Neural progenitor cell (in vitro differentiated cells): ENCODE data around the gene ASB13. TPM values are rescaled to one million over a fixed set of nuclear protein-coding genes. Genes with fewer than 3 reads are reported as not detected.

Source experiments
- DNase-seq: peaks from one replicate; pipeline ENCODE4 v3.0.0-alpha.2; 2016; ENCODE audit warnings: low spot score
- H2AFZ ChIP-seq: fragments of 200-600 bp; sonication (generic); replicated peaks from 2 replicates; pipeline ENCODE4 v1.6.1; 2016; ENCODE audit warnings: antibody characterized with exemption
- H3F3A ChIP-seq: fragments of 200-600 bp; sonication (generic); 2 replicates; pipeline ENCODE4 v1.6.1; 2016; ENCODE audit warnings: antibody characterized with exemption, low read depth
- H3K27ac ChIP-seq: fragments of 200-600 bp; sonication (generic); 2 replicates; pipeline ENCODE4 v1.5.1; 2016; ENCODE audit warnings: mild to moderate bottlenecking
- H3K27me3 ChIP-seq: fragments of 200-600 bp; sonication (generic); 2 replicates; pipeline ENCODE4 v1.6.1; 2016; ENCODE audit warnings: mild to moderate bottlenecking, moderate library complexity
- H3K36me3 ChIP-seq: fragments of 200-600 bp; sonication (generic); 2 replicates; pipeline ENCODE4 v1.5.1; 2016
- H3K4me1 ChIP-seq: fragments of 200-600 bp; sonication (generic); 2 replicates; pipeline ENCODE4 v1.6.1; 2016; ENCODE audit warnings: mixed run types
- H3K4me2 ChIP-seq: fragments of 200-600 bp; sonication (generic); 2 replicates; pipeline ENCODE4 v1.6.1; 2016
- H3K4me3 ChIP-seq: fragments of 200-600 bp; sonication (generic); 2 replicates; pipeline ENCODE4 v1.5.1; 2016
- H3K79me2 ChIP-seq: fragments of 200-600 bp; sonication (generic); 2 replicates; pipeline ENCODE4 v1.6.1; 2016; ENCODE audit warnings: low read depth
- H3K9ac ChIP-seq: fragments of 200-600 bp; sonication (generic); 2 replicates; pipeline ENCODE4 v1.6.1; 2016
- H3K9me3 ChIP-seq: fragments of 200-600 bp; sonication (generic); 2 replicates; pipeline ENCODE4 v1.5.1; 2016; ENCODE audit warnings: low read depth
- H4K20me1 ChIP-seq: fragments of 200-600 bp; sonication (generic); 2 replicates; pipeline ENCODE4 v1.6.1; 2016; ENCODE audit warnings: low read depth
- H3K27ac Mint-ChIP-seq: 3 replicates; pipeline ENCODE4 v1.8.0; 2021; ENCODE audit warnings: mixed read lengths
- H3K27me3 Mint-ChIP-seq: 2 replicates; pipeline ENCODE4 v1.8.0; 2022; ENCODE audit warnings: low read depth, mild to moderate bottlenecking, inconsistent platforms, moderate library complexity, mixed read lengths; ENCODE audit not compliant: insufficient read depth
- H3K36me3 Mint-ChIP-seq: 3 replicates; pipeline ENCODE4 v1.8.0; 2021; ENCODE audit warnings: mixed read lengths
- H3K4me1 Mint-ChIP-seq: 3 replicates; pipeline ENCODE4 v1.8.0; 2021; ENCODE audit warnings: mixed read lengths
- H3K4me3 Mint-ChIP-seq: 3 replicates; pipeline ENCODE4 v1.8.0; 2021; ENCODE audit warnings: mild to moderate bottlenecking, moderate library complexity, mixed read lengths
- H3K9me3 Mint-ChIP-seq: 3 replicates; pipeline ENCODE4 v1.8.0; 2020; ENCODE audit warnings: mixed read lengths
- EZH2 ChIP-seq: fragments of 200-600 bp; sonication (generic); IDR thresholded peaks from 2 replicates; pipeline ENCODE4 v1.6.1; 2017; ENCODE audit warnings: antibody characterized with exemption, mild to moderate bottlenecking, moderate library complexity
- EZH2phosphoT487 ChIP-seq: fragments of 200-600 bp; sonication (generic); IDR thresholded peaks from 2 replicates; pipeline ENCODE4 v1.6.1; 2017; ENCODE audit warnings: antibody characterized with exemption
- total RNA-seq: library from RNA; depleted of rRNA; stranded (reverse); fragments of >200 nt; gene quantifications from 2 replicates; pipeline ENCODE4 v1.2.3, GENCODE V29; 2015; ENCODE audit warnings: low replicate concordance
- TF ChIP-seq, protein P1 (sequence below): fragments of 200-600 bp; sonication (generic); IDR thresholded peaks from 2 replicates; pipeline ENCODE4 v1.5.1; 2017; ENCODE audit warnings: antibody characterized with exemption, mild to moderate bottlenecking

ASB13 gene
- total RNA-seq, 1 donor from 2014 or later = 15.0 TPM

DNA sequence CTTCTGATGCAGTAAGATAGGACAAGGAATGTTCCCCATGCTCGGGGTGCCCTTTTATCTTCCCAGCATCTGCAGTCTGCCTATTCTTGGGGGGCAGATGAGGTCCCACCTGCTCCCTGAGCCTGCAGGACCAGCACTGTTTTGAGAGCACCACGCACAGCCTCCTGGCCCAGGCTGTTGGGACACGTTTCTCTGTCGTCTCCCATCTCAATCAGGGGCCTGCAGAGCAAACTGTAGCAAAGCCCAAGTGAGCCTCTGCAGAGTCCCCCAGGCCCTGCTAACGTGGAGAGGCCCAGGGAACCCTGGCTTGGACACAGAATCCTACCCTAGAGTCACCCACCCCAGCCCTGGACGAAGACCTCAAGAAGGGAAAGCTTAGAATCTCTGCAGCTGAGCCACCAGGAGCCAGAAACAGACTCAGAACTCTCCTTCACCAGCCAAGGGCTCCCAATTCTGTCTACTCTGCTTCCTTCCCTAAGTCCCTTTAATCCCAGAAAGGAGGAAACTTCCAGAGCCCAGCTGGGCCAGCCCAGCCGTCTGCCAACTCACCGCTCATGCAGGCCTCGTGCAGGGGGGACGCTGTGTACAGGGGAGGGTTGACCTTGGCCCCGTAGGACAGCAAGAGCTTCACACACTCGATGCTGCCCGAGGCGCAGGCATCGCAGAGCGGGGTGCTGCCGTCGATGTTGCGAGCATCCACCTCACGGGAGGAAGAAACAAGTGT lies 15.6 kb downstream of the ASB13 start:
- H3K4me2 ChIP-seq = no peak overlapping the region
- no peaks in the 10 kb centered on the region for H3K4me1 ChIP-seq
- Mint-ChIP-seq H3K27ac (no peak overlapping the region), H3K9me3 (no peaks in the 10 kb centered on the region), H3K36me3 (peaks cover 8% of the 10 kb centered on the region), H3K27me3 (peaks cover 2% of the 10 kb centered on the region), H3K4me3 (peak overlapping the region; percentile 35), H3K4me1 (peaks cover 13% of the 10 kb centered on the region)
- no peaks in the 10 kb centered on the region for H3K36me3 ChIP-seq
- H3K79me2 ChIP-seq = no peaks in the 10 kb centered on the region
- DNase-seq = no peak
- no peak overlapping the region for H3K4me3 ChIP-seq
- no peaks in the 10 kb centered on the region for H3K9me3 ChIP-seq
- TF ChIP-seq EZH2phosphoT487 (no peak), EZH2 (no peak)
- TF ChIP-seq, protein P1, sequence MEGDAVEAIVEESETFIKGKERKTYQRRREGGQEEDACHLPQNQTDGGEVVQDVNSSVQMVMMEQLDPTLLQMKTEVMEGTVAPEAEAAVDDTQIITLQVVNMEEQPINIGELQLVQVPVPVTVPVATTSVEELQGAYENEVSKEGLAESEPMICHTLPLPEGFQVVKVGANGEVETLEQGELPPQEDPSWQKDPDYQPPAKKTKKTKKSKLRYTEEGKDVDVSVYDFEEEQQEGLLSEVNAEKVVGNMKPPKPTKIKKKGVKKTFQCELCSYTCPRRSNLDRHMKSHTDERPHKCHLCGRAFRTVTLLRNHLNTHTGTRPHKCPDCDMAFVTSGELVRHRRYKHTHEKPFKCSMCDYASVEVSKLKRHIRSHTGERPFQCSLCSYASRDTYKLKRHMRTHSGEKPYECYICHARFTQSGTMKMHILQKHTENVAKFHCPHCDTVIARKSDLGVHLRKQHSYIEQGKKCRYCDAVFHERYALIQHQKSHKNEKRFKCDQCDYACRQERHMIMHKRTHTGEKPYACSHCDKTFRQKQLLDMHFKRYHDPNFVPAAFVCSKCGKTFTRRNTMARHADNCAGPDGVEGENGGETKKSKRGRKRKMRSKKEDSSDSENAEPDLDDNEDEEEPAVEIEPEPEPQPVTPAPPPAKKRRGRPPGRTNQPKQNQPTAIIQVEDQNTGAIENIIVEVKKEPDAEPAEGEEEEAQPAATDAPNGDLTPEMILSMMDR = no peak
- no peak overlapping the region for H3K9ac ChIP-seq
- no peaks in the 10 kb centered on the region for H4K20me1 ChIP-seq
- H3K27me3 ChIP-seq = no peaks in the 10 kb centered on the region
- no peak overlapping the region for H2AFZ ChIP-seq
- H3K27ac ChIP-seq = no peak overlapping the region
- H3F3A ChIP-seq = no peaks in the 10 kb centered on the region

DNA sequence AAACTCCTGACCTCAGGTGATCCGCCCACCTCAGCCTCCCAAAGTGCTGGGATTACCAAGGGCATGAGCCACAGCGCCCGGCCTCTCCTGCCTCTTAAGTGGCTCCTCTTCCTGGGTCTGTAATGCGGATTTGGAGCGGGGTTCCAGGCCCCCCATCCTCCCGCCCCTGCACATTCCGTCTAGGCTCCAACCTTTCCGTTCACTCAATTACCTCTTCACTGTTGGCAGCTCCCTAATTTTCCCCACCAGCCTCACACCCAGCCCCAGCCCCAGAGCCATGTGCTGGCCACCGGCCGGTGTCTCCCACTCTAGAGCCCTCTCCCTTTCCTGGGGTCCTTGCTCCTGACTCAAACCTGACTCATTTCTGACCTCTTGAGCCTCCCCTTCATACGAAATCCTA lies 16.6 kb downstream of the ASB13 start:
- Mint-ChIP-seq H3K4me1 (peaks cover 22% of the 10 kb centered on the region), H3K27ac (no peak overlapping the region), H3K9me3 (no peaks in the 10 kb centered on the region), H3K36me3 (peaks cover 8% of the 10 kb centered on the region), H3K4me3 (no peak overlapping the region), H3K27me3 (peaks cover 2% of the 10 kb centered on the region)
- Histone ChIP-seq H3K9me3 (no peaks in the 10 kb centered on the region), H3K4me3 (no peak overlapping the region), H3K4me2 (no peak overlapping the region), H3K9ac (no peak overlapping the region), H4K20me1 (no peaks in the 10 kb centered on the region), H3K36me3 (no peaks in the 10 kb centered on the region), H2AFZ (no peak overlapping the region), H3K4me1 (no peaks in the 10 kb centered on the region), H3F3A (no peaks in the 10 kb centered on the region), H3K79me2 (no peaks in the 10 kb centered on the region), H3K27ac (no peak overlapping the region), H3K27me3 (no peaks in the 10 kb centered on the region)
- no peak for DNase-seq
- TF ChIP-seq, protein P1 = no peak
- no peak for TF ChIP-seq EZH2
- no peak for TF ChIP-seq EZH2phosphoT487

DNA sequence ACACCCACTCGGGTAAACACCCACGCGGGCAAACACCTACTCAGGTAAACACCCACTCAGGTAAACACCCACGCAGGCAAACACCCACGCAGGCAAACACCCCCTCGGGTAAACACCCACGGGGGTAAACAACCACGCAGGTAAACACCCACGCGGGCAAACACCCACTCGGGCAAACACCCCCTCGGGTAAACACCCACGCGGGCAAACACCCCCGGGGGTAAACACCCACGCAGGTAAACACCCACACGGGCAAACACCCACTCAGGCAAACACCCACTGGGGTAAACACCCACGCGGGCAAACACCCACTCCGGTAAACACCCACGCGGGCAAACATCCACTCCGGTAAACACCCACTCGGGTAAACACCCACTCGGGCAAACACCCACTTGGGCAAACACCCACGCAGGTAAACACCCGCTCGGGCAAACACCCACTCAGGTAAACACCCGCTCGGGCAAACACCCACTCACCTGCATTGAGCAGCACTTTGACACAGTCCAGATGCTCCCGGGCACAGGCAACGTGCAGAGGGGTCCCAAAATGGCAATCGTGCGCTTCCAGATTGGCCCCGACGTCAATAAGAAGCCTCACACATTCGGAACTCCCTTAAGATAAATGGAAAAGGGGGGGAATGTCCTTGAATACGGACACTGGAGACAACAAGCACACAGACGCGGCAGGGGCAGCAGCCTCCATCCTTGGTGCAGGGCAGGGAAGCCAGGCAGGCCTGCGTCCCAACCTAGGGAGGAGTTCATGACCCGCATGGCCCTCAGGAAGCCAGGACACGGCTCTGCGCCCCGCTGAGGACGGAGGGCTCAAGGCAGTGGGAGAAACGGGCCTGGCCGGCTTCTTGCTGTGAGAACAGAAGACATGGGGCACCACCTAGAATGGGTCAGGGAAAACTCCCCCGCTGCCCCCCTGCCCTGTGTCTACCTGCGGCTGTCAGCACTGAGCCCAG lies 17.6 kb downstream of the ASB13 start:
- Histone ChIP-seq H3K36me3 (no peaks in the 10 kb centered on the region), H2AFZ (no peak overlapping the region), H3K27me3 (no peaks in the 10 kb centered on the region), H3K79me2 (no peaks in the 10 kb centered on the region), H3K4me3 (no peak overlapping the region), H3K4me1 (no peaks in the 10 kb centered on the region), H3K4me2 (no peak overlapping the region), H3F3A (no peaks in the 10 kb centered on the region), H3K9ac (no peak overlapping the region), H3K27ac (no peak overlapping the region), H3K9me3 (no peaks in the 10 kb centered on the region), H4K20me1 (no peaks in the 10 kb centered on the region)
- Mint-ChIP-seq H3K4me1 (peaks cover 31% of the 10 kb centered on the region), H3K27ac (peak overlapping the region; percentile 63), H3K27me3 (peaks cover 4% of the 10 kb centered on the region), H3K9me3 (no peaks in the 10 kb centered on the region), H3K36me3 (peaks cover 10% of the 10 kb centered on the region), H3K4me3 (no peak overlapping the region)
- no peak for DNase-seq
- no peak for TF ChIP-seq EZH2
- TF ChIP-seq, protein P1 = no peak
- no peak for TF ChIP-seq EZH2phosphoT487
